Ascending aorta (tissue), 2 donors: ENCODE results near the gene HLA-A. TPM values are rescaled to one million over a fixed set of nuclear protein-coding genes. Genes with fewer than 3 reads are reported as not detected.
A peak's percentile ranks its signal among the peaks of the same experiment; 100 is the strongest.

ENCODE experiments used
- DNase-seq, 2 donors: peaks; one replicate each; pipeline ENCODE4 v3.0.0-alpha.2; 2019; ENCODE audit warnings: low spot score in 2 of 2
- H3K27ac ChIP-seq, 2 donors: fragments of 200-600 bp; sonication (generic); one replicate each; pipeline ENCODE4 v1.5.1; 2016 to 2017; ENCODE audit warnings: mild to moderate bottlenecking in 1 of 2
- H3K27me3 ChIP-seq: fragments of 200-600 bp; sonication (generic); one replicate; pipeline ENCODE4 v1.5.1; 2017
- H3K36me3 ChIP-seq, 2 donors: fragments of 200-600 bp; sonication (generic); one replicate each; pipeline ENCODE4 v1.5.1; 2016
- H3K4me1 ChIP-seq, 2 donors: fragments of 200-600 bp; sonication (generic); one replicate each; pipeline ENCODE4 v1.5.1; 2016 to 2017; ENCODE audit warnings: mild to moderate bottlenecking in 1 of 2
- H3K4me3 ChIP-seq, 2 donors: fragments of 200-600 bp; sonication (generic); one replicate each; pipeline ENCODE4 v1.5.1; 2016 to 2017; ENCODE audit warnings: mild to moderate bottlenecking in 1 of 2
- H3K9me3 ChIP-seq, 2 donors: fragments of 200-600 bp; sonication (generic); one replicate each; pipeline ENCODE4 v1.5.1; 2016
- intact Hi-C: fragments of 100-400 bp; cut with DNase I; formaldehyde crosslinking; loops from one replicate; pipeline ENCODE4 v1.15.1; 2023
- total RNA-seq: library from RNA; depleted of rRNA; stranded (reverse); fragments of >200 nt; gene quantifications from one replicate; pipeline ENCODE4 v1.1.0, GENCODE V29; 2016
- TF ChIP-seq, protein P1 (sequence below), 3 experiments: fragments of 200-600 bp in 2 of 3; fragments of 450-650 bp in 1 of 3; sonication (generic) in 2 of 3; IDR thresholded peaks; one replicate each; pipeline ENCODE4 v1.5.1; 2016 to 2019; ENCODE audit warnings: antibody characterized with exemption in 3 of 3, mild to moderate bottlenecking in 1 of 3, moderate library complexity in 1 of 3

HLA-A gene
- total RNA-seq, 1 donor from 2014 or later = 1,099 TPM

DNA sequence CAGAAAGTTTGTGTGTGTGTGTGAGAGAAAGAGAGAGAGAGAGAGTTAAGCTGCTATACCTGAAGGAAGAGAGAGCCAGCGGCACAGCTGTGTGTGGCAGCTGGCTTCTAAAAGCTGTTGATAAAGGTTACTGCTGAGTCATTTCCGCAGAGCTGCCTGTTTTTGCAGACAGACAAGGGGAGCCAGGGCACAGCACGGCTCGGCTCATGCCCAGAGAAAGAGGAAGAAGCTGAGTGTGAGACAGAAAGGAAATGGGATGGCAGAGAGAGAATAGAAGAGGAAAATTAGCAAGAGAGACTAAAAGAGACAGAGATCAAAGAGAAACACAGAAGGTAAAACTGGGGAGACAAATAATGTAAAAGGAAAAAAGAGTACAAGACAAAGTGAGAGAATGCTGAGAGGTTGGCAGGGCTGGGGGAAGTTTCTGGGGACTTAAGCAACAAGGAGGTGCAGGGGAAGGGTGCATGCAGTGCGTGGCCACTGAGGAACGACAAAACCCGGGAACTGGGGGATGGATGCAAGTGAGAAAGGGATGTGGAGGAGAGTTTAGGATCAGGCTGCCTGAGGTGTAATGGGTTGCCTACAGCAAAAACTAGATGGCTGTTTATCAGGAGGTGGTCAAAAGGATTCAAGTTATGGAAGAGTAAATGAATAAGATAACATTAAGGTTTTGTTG, 22.7 kb downstream of the HLA-A start:
- Histone ChIP-seq H3K27ac (peak overlapping the region; percentile 83 to 84), H3K4me3 (peak overlapping the region; percentile 40 to 50), H3K4me1 (peaks cover 13 to 23% of the 10 kb centered on the region in 2 donors), H3K27me3 (no peaks in the 10 kb centered on the region), H3K36me3 (no peaks in the 10 kb centered on the region), H3K9me3 (no peaks in the 10 kb centered on the region)
- TF ChIP-seq, protein P1, sequence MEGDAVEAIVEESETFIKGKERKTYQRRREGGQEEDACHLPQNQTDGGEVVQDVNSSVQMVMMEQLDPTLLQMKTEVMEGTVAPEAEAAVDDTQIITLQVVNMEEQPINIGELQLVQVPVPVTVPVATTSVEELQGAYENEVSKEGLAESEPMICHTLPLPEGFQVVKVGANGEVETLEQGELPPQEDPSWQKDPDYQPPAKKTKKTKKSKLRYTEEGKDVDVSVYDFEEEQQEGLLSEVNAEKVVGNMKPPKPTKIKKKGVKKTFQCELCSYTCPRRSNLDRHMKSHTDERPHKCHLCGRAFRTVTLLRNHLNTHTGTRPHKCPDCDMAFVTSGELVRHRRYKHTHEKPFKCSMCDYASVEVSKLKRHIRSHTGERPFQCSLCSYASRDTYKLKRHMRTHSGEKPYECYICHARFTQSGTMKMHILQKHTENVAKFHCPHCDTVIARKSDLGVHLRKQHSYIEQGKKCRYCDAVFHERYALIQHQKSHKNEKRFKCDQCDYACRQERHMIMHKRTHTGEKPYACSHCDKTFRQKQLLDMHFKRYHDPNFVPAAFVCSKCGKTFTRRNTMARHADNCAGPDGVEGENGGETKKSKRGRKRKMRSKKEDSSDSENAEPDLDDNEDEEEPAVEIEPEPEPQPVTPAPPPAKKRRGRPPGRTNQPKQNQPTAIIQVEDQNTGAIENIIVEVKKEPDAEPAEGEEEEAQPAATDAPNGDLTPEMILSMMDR (IDR thresholded peaks at IDR 0.05) = no peak
- intact Hi-C loops = no loop called here
- peak; percentile 76 to 90 for DNase-seq

DNA sequence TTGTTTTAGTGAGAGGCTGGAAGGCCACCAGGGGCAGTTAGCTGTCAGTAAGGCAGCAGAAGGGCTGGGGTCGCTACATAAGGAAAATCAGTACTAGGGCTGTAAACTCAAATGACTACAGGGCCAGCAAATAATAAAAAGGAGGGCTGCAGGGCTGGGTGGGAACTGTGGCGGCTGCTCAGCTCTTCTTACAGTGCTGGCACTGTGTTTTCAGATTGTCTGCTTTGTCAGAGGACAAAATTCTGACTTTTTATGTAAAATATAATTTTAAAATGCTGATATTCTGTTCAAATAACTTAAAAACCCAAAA, 23.2 kb downstream of the HLA-A start:
- intact Hi-C loops = no loop called here
- DNase-seq = no peak
- TF ChIP-seq, protein P1 (IDR thresholded peaks at IDR 0.05) = no peak
- H3K36me3 ChIP-seq = no peaks in the 10 kb centered on the region
- H3K27me3 ChIP-seq = no peaks in the 10 kb centered on the region
- peak overlapping the region; percentile 40 to 50 for H3K4me3 ChIP-seq
- no peaks in the 10 kb centered on the region for H3K9me3 ChIP-seq
- peaks cover 13 to 23% of the 10 kb centered on the region in 2 donors for H3K4me1 ChIP-seq
- peak overlapping the region; percentile 83 to 84 for H3K27ac ChIP-seq

DNA sequence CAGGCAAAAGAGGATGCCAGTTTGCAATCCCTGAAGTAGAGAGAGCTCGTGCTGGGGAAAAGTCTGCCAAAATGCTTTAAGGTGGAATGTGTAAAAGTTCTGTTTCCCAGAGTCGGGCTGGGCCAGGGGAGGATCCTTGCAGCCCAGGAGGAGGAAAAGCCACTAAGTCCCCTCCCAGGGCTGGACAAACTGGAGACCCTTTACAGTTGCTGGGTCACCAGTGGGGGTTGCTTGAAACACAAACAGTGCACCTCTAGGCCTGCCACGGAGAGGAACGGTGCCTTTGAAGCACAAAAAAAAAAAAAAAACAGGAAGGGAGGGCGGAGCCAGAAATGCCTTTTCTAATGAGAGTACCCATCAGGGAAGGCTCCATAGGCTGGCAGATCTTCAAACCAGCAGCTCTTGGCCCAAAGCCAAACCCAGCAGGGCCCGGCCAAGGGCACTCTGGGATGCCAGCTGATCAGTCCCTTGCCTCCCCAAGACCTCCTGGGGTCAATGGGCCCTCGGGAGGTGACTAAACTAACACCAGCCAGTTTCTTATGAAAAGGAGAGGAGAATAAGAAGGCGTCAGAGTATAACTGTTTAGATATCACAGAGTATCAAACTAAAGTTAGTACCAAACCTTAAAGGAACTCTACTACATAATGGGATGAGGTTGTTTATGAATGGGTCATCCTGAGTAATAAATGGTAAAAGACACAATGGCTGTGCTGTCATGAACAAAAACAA, 23.7 kb downstream of the HLA-A start:
- Histone ChIP-seq H3K36me3 (no peaks in the 10 kb centered on the region), H3K27ac (peak overlapping the region; percentile 83 to 84), H3K4me3 (peak overlapping the region; percentile 40 to 50), H3K27me3 (no peaks in the 10 kb centered on the region), H3K4me1 (peaks cover 13 to 23% of the 10 kb centered on the region in 2 donors), H3K9me3 (no peaks in the 10 kb centered on the region)
- peak; percentile 55 to 93 for DNase-seq
- TF ChIP-seq, protein P1 (IDR thresholded peaks at IDR 0.05) = no peak
- intact Hi-C loops = loop anchor here (1.0 kb wide), 2 partner anchors 11 to 24 kb away; partner anchors contain the start of gene HLA-A

DNA sequence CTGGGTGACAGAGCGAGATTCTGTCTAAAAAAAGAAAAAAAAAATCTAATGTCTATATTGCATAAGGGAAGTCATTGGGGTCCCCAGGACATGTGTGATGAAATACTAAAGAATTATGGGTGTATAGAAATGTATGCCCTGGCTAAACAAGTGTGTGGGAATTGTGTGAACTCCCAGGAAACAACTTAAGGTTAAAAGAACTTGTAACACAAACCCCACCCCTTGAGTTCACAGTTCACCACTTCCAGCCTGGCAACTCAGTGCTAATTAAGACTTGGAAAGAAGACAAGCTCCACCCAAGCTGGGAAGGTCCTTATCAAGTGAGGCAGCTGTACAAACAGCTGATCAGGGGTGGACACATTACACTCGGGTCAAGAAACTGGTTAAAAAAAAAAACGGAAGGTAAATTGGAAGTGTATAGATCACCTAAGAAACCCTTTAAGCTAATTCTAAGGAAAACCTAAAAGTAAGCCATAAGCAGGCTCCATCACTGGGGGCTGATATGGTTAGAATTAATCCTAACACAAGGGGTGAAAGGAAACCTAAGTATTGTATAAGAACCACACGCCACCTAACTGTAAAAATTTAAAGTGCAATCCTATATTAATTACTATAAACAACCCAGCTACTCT, 25.2 kb downstream of the HLA-A start:
- Histone ChIP-seq H3K27me3 (no peaks in the 10 kb centered on the region), H3K4me1 (peaks cover 13 to 23% of the 10 kb centered on the region in 2 donors), H3K4me3 (no peak overlapping the region), H3K36me3 (no peaks in the 10 kb centered on the region), H3K27ac (peak overlapping the region in 1 of 2 donors; percentile 83), H3K9me3 (no peaks in the 10 kb centered on the region)
- intact Hi-C loops = no loop called here
- no peak for DNase-seq
- TF ChIP-seq, protein P1 (IDR thresholded peaks at IDR 0.05) = no peak

DNA sequence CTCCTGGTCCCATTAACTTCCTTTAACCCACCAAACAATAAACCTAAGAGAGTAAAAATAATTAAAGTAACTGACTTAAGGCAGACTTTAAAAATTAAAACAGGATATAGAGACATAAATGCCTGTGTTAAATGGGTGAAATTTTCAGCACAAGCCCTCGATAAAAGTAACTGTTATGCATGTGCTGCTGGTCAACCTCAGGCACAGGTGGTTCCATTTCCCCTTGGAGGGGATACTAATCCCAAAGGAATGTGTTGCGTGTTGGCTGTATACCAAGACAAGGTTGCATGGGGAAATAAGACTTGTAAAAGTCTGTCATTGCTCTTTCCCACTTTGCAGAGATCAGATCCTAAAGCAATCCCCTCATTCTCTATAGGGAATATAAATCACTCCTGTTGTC, 25.8 kb downstream of the HLA-A start:
- no peaks in the 10 kb centered on the region for H3K36me3 ChIP-seq
- TF ChIP-seq, protein P1 (IDR thresholded peaks at IDR 0.05) = no peak
- no peak overlapping the region for H3K27ac ChIP-seq
- H3K4me3 ChIP-seq = no peak overlapping the region
- no peaks in the 10 kb centered on the region for H3K27me3 ChIP-seq
- intact Hi-C loops = no loop called here
- peaks cover 13 to 23% of the 10 kb centered on the region in 2 donors for H3K4me1 ChIP-seq
- H3K9me3 ChIP-seq = no peaks in the 10 kb centered on the region
- no peak for DNase-seq
